ENCODE measurements around the gene CNIH3. TPM values are rescaled to one million over a fixed set of nuclear protein-coding genes. Genes with fewer than 3 reads are reported as not detected.

The CNIH3 gene
- total RNA-seq, 1 donor from 2014 or later = 1.5 TPM

- Mint-ChIP-seq H3K27me3 (ENCODE audit: low read depth) (peaks cover 6% of the 10 kb centered on the region), H3K4me1 (ENCODE audit: low read depth) (peaks cover 5% of the 10 kb centered on the region), H3K27ac (ENCODE audit: unreplicated experiment) (no peak overlapping the region), H3K4me3 (ENCODE audit: unreplicated experiment) (no peak overlapping the region), H3K9me3 (ENCODE audit: low read depth) (peaks cover 3% of the 10 kb centered on the region), H3K36me3 (ENCODE audit: low read depth) (no peaks in the 10 kb centered on the region)
- TF ChIP-seq, protein P1, sequence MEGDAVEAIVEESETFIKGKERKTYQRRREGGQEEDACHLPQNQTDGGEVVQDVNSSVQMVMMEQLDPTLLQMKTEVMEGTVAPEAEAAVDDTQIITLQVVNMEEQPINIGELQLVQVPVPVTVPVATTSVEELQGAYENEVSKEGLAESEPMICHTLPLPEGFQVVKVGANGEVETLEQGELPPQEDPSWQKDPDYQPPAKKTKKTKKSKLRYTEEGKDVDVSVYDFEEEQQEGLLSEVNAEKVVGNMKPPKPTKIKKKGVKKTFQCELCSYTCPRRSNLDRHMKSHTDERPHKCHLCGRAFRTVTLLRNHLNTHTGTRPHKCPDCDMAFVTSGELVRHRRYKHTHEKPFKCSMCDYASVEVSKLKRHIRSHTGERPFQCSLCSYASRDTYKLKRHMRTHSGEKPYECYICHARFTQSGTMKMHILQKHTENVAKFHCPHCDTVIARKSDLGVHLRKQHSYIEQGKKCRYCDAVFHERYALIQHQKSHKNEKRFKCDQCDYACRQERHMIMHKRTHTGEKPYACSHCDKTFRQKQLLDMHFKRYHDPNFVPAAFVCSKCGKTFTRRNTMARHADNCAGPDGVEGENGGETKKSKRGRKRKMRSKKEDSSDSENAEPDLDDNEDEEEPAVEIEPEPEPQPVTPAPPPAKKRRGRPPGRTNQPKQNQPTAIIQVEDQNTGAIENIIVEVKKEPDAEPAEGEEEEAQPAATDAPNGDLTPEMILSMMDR (IDR thresholded peaks at IDR 0.05) = no peak
- no peak for DNase-seq (ENCODE audit: low spot score)
Measured at GRCh38 chr1:224784265-224785039, 168.3 kb downstream of the CNIH3 start.

DNA sequence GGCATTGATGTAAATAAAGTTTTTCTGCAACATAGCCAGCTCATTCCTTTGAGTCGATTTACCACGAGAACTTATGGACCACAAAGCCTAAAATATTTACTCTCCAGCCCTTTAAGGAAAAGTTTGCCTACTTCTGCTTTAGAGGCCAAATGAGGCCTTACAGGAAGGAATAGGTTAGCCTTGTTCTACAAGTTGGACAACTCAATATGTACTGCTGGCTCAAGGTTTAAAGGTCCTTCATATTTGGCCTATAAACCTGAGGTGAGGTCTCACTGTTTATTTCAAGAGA lies 168.9 kb downstream of the CNIH3 start:
- no peak for DNase-seq (ENCODE audit: low spot score)
- no peak overlapping the region for H3K4me3 Mint-ChIP-seq (ENCODE audit: unreplicated experiment)
- peaks cover 6% of the 10 kb centered on the region for H3K27me3 Mint-ChIP-seq (ENCODE audit: low read depth)
- no peak overlapping the region for H3K27ac Mint-ChIP-seq (ENCODE audit: unreplicated experiment)
- peaks cover 5% of the 10 kb centered on the region for H3K4me1 Mint-ChIP-seq (ENCODE audit: low read depth)
- TF ChIP-seq, protein P1 (IDR thresholded peaks at IDR 0.05) = no peak
- H3K9me3 Mint-ChIP-seq (ENCODE audit: low read depth) = peaks cover 3% of the 10 kb centered on the region
- no peaks in the 10 kb centered on the region for H3K36me3 Mint-ChIP-seq (ENCODE audit: low read depth)

DNA sequence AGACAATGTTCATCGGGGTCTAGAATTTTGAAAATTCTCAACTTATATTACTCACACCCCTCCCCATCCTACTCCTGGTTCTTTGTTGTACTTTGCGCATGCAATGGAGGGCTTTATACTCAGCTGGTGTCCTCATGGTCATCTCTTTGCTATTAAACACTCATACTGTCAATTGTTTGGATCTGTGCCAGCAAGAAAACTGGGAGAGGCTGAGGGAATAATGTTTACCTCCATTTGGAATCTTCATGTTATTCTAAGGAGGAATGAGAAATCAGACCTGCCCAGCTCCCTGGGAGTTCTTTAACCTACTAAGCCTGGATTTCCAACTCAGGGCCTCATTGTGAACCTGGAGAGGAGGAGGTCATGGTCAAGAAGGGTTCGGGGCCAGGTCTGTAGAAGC lies 169.5 kb downstream of the CNIH3 start:
- DNase-seq (ENCODE audit: low spot score) = no peak

GRCh38 chr1:224786533-224787250 lies 170.6 kb downstream of the CNIH3 start:
- peaks cover 3% of the 10 kb centered on the region for H3K9me3 Mint-ChIP-seq (ENCODE audit: low read depth)
- no peaks in the 10 kb centered on the region for H3K36me3 Mint-ChIP-seq (ENCODE audit: low read depth)
- H3K4me3 Mint-ChIP-seq (ENCODE audit: unreplicated experiment) = no peak overlapping the region
- peaks cover 5% of the 10 kb centered on the region for H3K27me3 Mint-ChIP-seq (ENCODE audit: low read depth)
- DNase-seq (ENCODE audit: low spot score) = no peak
- no peak overlapping the region for H3K27ac Mint-ChIP-seq (ENCODE audit: unreplicated experiment)
- TF ChIP-seq, protein P1 (IDR thresholded peaks at IDR 0.05) = no peak
- peaks cover 5% of the 10 kb centered on the region for H3K4me1 Mint-ChIP-seq (ENCODE audit: low read depth)

More for the DNA sequence above, 169.5 kb downstream of the CNIH3 start:
- Mint-ChIP-seq H3K4me3 (ENCODE audit: unreplicated experiment) (no peak overlapping the region), H3K4me1 (ENCODE audit: low read depth) (peaks cover 5% of the 10 kb centered on the region), H3K27me3 (ENCODE audit: low read depth) (peaks cover 3% of the 10 kb centered on the region), H3K36me3 (ENCODE audit: low read depth) (no peaks in the 10 kb centered on the region), H3K9me3 (ENCODE audit: low read depth) (peaks cover 3% of the 10 kb centered on the region), H3K27ac (ENCODE audit: unreplicated experiment) (no peak overlapping the region)
- TF ChIP-seq, protein P1 (IDR thresholded peaks at IDR 0.05) = no peak

DNA sequence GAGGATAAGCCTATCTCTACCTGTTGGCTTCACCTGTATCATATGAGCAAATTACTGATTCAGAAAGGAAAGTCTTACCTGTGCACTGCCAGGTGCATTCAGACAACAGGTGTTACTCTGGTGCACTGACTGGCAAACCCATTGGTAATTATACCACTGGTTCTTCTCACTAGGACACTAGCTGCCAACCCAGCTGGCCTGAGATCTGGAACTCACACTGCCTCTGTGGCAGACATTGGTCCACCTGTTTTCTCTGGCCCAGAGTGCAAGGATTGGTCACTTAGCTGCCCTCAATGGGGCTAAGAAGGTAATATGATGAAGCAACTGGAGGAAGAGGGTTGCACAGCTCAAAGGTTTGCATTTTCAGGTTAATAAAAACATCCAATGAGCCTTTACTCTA lies 173.2 kb downstream of the CNIH3 start:
- Mint-ChIP-seq H3K4me1 (ENCODE audit: low read depth) (peaks cover 5% of the 10 kb centered on the region), H3K36me3 (ENCODE audit: low read depth) (no peaks in the 10 kb centered on the region), H3K27me3 (ENCODE audit: low read depth) (peaks cover 6% of the 10 kb centered on the region), H3K9me3 (ENCODE audit: low read depth) (peaks cover 3% of the 10 kb centered on the region), H3K4me3 (ENCODE audit: unreplicated experiment) (no peak overlapping the region), H3K27ac (ENCODE audit: unreplicated experiment) (no peak overlapping the region)
- no peak for DNase-seq (ENCODE audit: low spot score)
- TF ChIP-seq, protein P1 (IDR thresholded peaks at IDR 0.05) = no peak

Other genes with a start within 250 kb of the CNIH3 start
- 79.5 to 84.0 TPM (median 81.5 TPM) in 3 replicates for gene WDR26, start 181.5 kb upstream of the CNIH3 start, total RNA-seq